Measurements from ENCODE around the gene BSDC1.

- TF ChIP-seq CTCF (IDR thresholded peaks at IDR 0.05), result no peak
- peak; percentile 98 for TF ChIP-seq POLR2AphosphoS5 (IDR thresholded peaks at IDR 0.05; ENCODE audit: low read depth, low read length)
- TF ChIP-seq SIN3A (IDR thresholded peaks at IDR 0.05; ENCODE audit: borderline replicate concordance, insufficient read depth, low read depth, low read length), result peak; percentile 97; the same call in 1 of the 2 replicates
Measured at GRCh38 chr1:32335790-32336590, 58.3 kb downstream of the BSDC1 start, which contains the start of gene MARCKSL1.
